ENCODE results near the gene SNRNP35.

SNRNP35 gene

DNA sequence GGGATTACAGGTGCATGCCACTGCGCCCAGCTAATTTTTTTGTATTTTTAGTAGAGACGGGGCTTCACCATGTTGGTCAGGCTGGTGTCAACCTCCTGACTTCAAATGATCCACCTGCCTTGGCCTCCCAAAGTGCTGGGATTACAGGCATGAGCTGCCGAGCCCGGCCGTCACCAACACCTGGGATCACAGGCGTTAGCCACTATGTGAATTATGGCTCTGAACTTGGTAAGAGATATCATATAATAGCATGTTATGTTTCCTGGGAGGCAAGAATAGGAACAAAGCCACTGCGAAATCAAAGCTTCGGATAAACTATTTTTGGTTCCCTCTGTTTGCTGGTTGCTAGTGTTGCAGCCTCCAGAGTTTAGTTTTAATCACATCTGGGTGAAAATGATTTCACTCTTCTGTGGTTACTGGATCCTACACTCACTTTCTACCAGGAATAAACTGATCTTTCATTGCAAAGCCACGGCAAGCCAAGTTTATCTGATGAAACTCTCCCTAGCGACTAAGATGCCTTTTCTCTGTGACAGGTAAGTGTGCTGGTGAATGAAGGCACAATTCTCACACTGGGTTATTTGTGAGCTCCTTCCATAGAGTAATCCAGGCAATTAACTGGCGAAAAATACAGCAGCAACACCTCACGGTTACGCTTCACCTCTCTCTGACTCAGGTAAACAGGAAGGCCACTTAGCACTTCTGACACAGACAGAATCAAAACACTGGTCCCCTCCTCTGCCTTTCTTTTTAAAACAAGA is 16.7 kb downstream of the SNRNP35 start:
- no peak overlapping the region for H2BK5ac ChIP-seq (ENCODE audit: low read depth, low read length, poor library complexity)
- H2AK5ac ChIP-seq (ENCODE audit: low read length) = no peak overlapping the region
- no peaks in the 10 kb centered on the region for H3K9me3 ChIP-seq (ENCODE audit: insufficient read depth, low read depth, low read length)
- DNase-seq = no peak
- H3K79me1 ChIP-seq (ENCODE audit: low read length) = no peaks in the 10 kb centered on the region
- H3K27ac ChIP-seq (ENCODE audit: low read depth, low read length) = no peak overlapping the region
- H4K8ac ChIP-seq (ENCODE audit: low read depth, low read length) = no peak overlapping the region
- no peak overlapping the region for H4K91ac ChIP-seq (ENCODE audit: low read depth, low read length)
- no peak overlapping the region for H4K12ac ChIP-seq (ENCODE audit: low read depth, low read length)
- H3K4me1 ChIP-seq (ENCODE audit: control insufficient read depth in 1 of 2, insufficient read depth in 2 of 2, low read length in 2 of 2) = no peaks in the 10 kb centered on the region
- no peaks in the 10 kb centered on the region for H3K27me3 ChIP-seq (ENCODE audit: insufficient read depth, low read length)
- H3K4me3 ChIP-seq (ENCODE audit: low read depth, low read length) = no peak overlapping the region
- H2BK12ac ChIP-seq (ENCODE audit: low read length) = no peak overlapping the region
- no peak overlapping the region for H3K9ac ChIP-seq (ENCODE audit: low read length)
- H3K4me2 ChIP-seq (ENCODE audit: low read length) = no peak overlapping the region
- H2BK120ac ChIP-seq (ENCODE audit: insufficient read depth, low read length, poor library complexity) = no peak overlapping the region
- no peak overlapping the region for H3K14ac ChIP-seq (ENCODE audit: low read length)
- no peaks in the 10 kb centered on the region for H3K79me2 ChIP-seq (ENCODE audit: control insufficient read depth, insufficient read depth, low read length, poor library complexity)
- no peak overlapping the region for H3K4ac ChIP-seq (ENCODE audit: low read depth, low read length)
- no peak overlapping the region for H3K23ac ChIP-seq (ENCODE audit: low read length)
- no peak overlapping the region for H3K18ac ChIP-seq (ENCODE audit: low read length)
- peaks cover 35 to 44% of the 10 kb centered on the region in 2 experiments for H3K36me3 ChIP-seq (ENCODE audit: control insufficient read depth in 1 of 2, insufficient read depth in 2 of 2, low read length in 2 of 2)
- no CpG with 5 or more reads among the region's 13 CpGs for WGBS (ENCODE audit: extremely low coverage, insufficient coverage, insufficient read length)
- H2AFZ ChIP-seq (ENCODE audit: insufficient read depth, low read length, poor library complexity) = no peak overlapping the region

DNA sequence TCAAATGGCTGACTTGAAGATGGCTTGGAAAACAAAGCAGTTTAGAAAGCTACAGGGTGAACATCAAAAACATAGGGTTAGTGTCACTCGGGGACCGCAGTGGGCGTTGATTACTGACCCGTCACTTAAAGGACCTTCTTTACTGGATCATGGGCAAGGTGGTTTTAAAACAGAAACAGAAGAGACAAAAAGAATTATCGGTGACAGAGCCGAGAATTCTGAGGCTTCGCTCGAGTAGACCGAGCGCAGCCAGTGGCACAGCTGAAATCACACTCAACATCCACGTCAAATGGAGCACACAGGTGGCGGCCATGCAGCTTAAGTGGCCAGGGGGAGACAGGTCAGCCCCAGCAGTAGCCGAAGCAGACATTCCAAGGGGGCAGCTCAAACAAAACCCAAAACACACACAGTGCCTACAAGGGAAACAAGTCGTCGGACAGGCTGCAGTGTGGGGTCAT is 17.3 kb downstream of the SNRNP35 start:
- Histone ChIP-seq H3K27ac (ENCODE audit: low read depth, low read length) (no peak overlapping the region), H3K14ac (ENCODE audit: low read length) (no peak overlapping the region), H3K27me3 (ENCODE audit: insufficient read depth, low read length) (no peaks in the 10 kb centered on the region), H2BK120ac (ENCODE audit: insufficient read depth, low read length, poor library complexity) (no peak overlapping the region), H3K18ac (ENCODE audit: low read length) (no peak overlapping the region), H4K91ac (ENCODE audit: low read depth, low read length) (no peak overlapping the region), H3K9me3 (ENCODE audit: insufficient read depth, low read depth, low read length) (no peaks in the 10 kb centered on the region), H3K4me1 (ENCODE audit: control insufficient read depth in 1 of 2, insufficient read depth in 2 of 2, low read length in 2 of 2) (no peaks in the 10 kb centered on the region), H3K4ac (ENCODE audit: low read depth, low read length) (no peak overlapping the region), H3K79me2 (ENCODE audit: control insufficient read depth, insufficient read depth, low read length, poor library complexity) (no peaks in the 10 kb centered on the region), H4K8ac (ENCODE audit: low read depth, low read length) (no peak overlapping the region), H3K36me3 (ENCODE audit: control insufficient read depth in 1 of 2, insufficient read depth in 2 of 2, low read length in 2 of 2) (peaks cover 35 to 45% of the 10 kb centered on the region in 2 experiments), H3K9ac (ENCODE audit: low read length) (no peak overlapping the region), H3K4me2 (ENCODE audit: low read length) (no peak overlapping the region), H2BK12ac (ENCODE audit: low read length) (no peak overlapping the region), H4K12ac (ENCODE audit: low read depth, low read length) (no peak overlapping the region), H2BK5ac (ENCODE audit: low read depth, low read length, poor library complexity) (no peak overlapping the region), H3K79me1 (ENCODE audit: low read length) (no peaks in the 10 kb centered on the region), H2AK5ac (ENCODE audit: low read length) (no peak overlapping the region), H3K4me3 (ENCODE audit: low read depth, low read length) (no peak overlapping the region), H2AFZ (ENCODE audit: insufficient read depth, low read length, poor library complexity) (no peak overlapping the region), H3K23ac (ENCODE audit: low read length) (no peak overlapping the region)
- WGBS (ENCODE audit: extremely low coverage, insufficient coverage, insufficient read length) = no CpG with 5 or more reads among the region's 15 CpGs
- no peak for DNase-seq

- Histone ChIP-seq H3K14ac (ENCODE audit: low read length) (no peak overlapping the region), H2BK5ac (ENCODE audit: low read depth, low read length, poor library complexity) (no peak overlapping the region)
These were observed 20.1 kb downstream of the SNRNP35 start for GRCh38 chr12:123478069-123478468.

GRCh38 chr12:123478762-123479161 is 20.8 kb downstream of the SNRNP35 start:
- no CpG with 5 or more reads among the region's 10 CpGs for WGBS (ENCODE audit: extremely low coverage, insufficient coverage, insufficient read length)
- H4K12ac ChIP-seq (ENCODE audit: low read depth, low read length) = no peak overlapping the region
- no peak overlapping the region for H3K23ac ChIP-seq (ENCODE audit: low read length)
- H4K8ac ChIP-seq (ENCODE audit: low read depth, low read length) = no peak overlapping the region
- H3K27me3 ChIP-seq (ENCODE audit: insufficient read depth, low read length) = no peaks in the 10 kb centered on the region
- H3K27ac ChIP-seq (ENCODE audit: low read depth, low read length) = no peak overlapping the region
- no peaks in the 10 kb centered on the region for H3K79me1 ChIP-seq (ENCODE audit: low read length)
- H3K18ac ChIP-seq (ENCODE audit: low read length) = no peak overlapping the region
- peaks cover 29 to 33% of the 10 kb centered on the region in 2 experiments for H3K36me3 ChIP-seq (ENCODE audit: control insufficient read depth in 1 of 2, insufficient read depth in 2 of 2, low read length in 2 of 2)
- no peaks in the 10 kb centered on the region for H3K9me3 ChIP-seq (ENCODE audit: insufficient read depth, low read depth, low read length)
- H3K4me1 ChIP-seq (ENCODE audit: control insufficient read depth in 1 of 2, insufficient read depth in 2 of 2, low read length in 2 of 2) = no peaks in the 10 kb centered on the region
- H3K4ac ChIP-seq (ENCODE audit: low read depth, low read length) = no peak overlapping the region
- no peak for DNase-seq
- no peak overlapping the region for H3K14ac ChIP-seq (ENCODE audit: low read length)
- H2BK5ac ChIP-seq (ENCODE audit: low read depth, low read length, poor library complexity) = no peak overlapping the region
- H4K91ac ChIP-seq (ENCODE audit: low read depth, low read length) = no peak overlapping the region
- no peak overlapping the region for H3K9ac ChIP-seq (ENCODE audit: low read length)
- no peak overlapping the region for H2AK5ac ChIP-seq (ENCODE audit: low read length)
- H3K4me3 ChIP-seq (ENCODE audit: low read depth, low read length) = no peak overlapping the region
- H2BK120ac ChIP-seq (ENCODE audit: insufficient read depth, low read length, poor library complexity) = no peak overlapping the region
- H3K79me2 ChIP-seq (ENCODE audit: control insufficient read depth, insufficient read depth, low read length, poor library complexity) = no peaks in the 10 kb centered on the region
- H3K4me2 ChIP-seq (ENCODE audit: low read length) = no peak overlapping the region
- no peak overlapping the region for H2AFZ ChIP-seq (ENCODE audit: insufficient read depth, low read length, poor library complexity)
- H2BK12ac ChIP-seq (ENCODE audit: low read length) = no peak overlapping the region

More at GRCh38 chr12:123478069-123478468, 20.1 kb downstream of the SNRNP35 start:
- Histone ChIP-seq H3K4me3 (ENCODE audit: low read depth, low read length) (no peak overlapping the region), H3K18ac (ENCODE audit: low read length) (no peak overlapping the region), H2AFZ (ENCODE audit: insufficient read depth, low read length, poor library complexity) (no peak overlapping the region), H2AK5ac (ENCODE audit: low read length) (no peak overlapping the region), H2BK120ac (ENCODE audit: insufficient read depth, low read length, poor library complexity) (no peak overlapping the region), H4K12ac (ENCODE audit: low read depth, low read length) (no peak overlapping the region), H3K79me2 (ENCODE audit: control insufficient read depth, insufficient read depth, low read length, poor library complexity) (no peaks in the 10 kb centered on the region), H4K8ac (ENCODE audit: low read depth, low read length) (no peak overlapping the region), H3K4me1 (ENCODE audit: control insufficient read depth in 1 of 2, insufficient read depth in 2 of 2, low read length in 2 of 2) (no peaks in the 10 kb centered on the region), H3K27me3 (ENCODE audit: insufficient read depth, low read length) (no peaks in the 10 kb centered on the region), H2BK12ac (ENCODE audit: low read length) (no peak overlapping the region), H4K91ac (ENCODE audit: low read depth, low read length) (no peak overlapping the region), H3K23ac (ENCODE audit: low read length) (no peak overlapping the region), H3K4ac (ENCODE audit: low read depth, low read length) (no peak overlapping the region), H3K9me3 (ENCODE audit: insufficient read depth, low read depth, low read length) (no peaks in the 10 kb centered on the region), H3K36me3 (ENCODE audit: control insufficient read depth in 1 of 2, insufficient read depth in 2 of 2, low read length in 2 of 2) (peaks cover 25 to 30% of the 10 kb centered on the region in 2 experiments), H3K79me1 (ENCODE audit: low read length) (no peaks in the 10 kb centered on the region), H3K9ac (ENCODE audit: low read length) (no peak overlapping the region), H3K4me2 (ENCODE audit: low read length) (no peak overlapping the region), H3K27ac (ENCODE audit: low read depth, low read length) (no peak overlapping the region)
- DNase-seq = no peak
- WGBS (ENCODE audit: extremely low coverage, insufficient coverage, insufficient read length) = no CpG with 5 or more reads among the region's 11 CpGs

Measured in trophoblast cell (in vitro differentiated cells and primary cell).